K562 (cell line): ENCODE data around the gene CTSW. TPM values are rescaled to one million over a fixed set of nuclear protein-coding genes. Genes with fewer than 3 reads are reported as not detected.

Source experiments
- NR3C1 ChIP-seq: sonication (generic); formaldehyde crosslinking; IDR thresholded peaks from 2 replicates; pipeline ENCODE4 v1.8.1; 2022; ENCODE audit warnings: missing genetic modification reagents
- REST ChIP-seq, 2 experiments: fragments of 450-650 bp; formaldehyde crosslinking in 1 of 2; IDR thresholded peaks; 2 replicates each; pipeline versions ENCODE4 v1.4.0 to v1.6.1; 2014 to 2020; ENCODE audit warnings: mild to moderate bottlenecking in 2 of 2, borderline replicate concordance in 1 of 2, low read depth in 1 of 2
- SP1 ChIP-seq: sonication (generic); formaldehyde crosslinking; IDR thresholded peaks from 2 replicates; pipeline ENCODE4 v1.8.1; 2022; ENCODE audit warnings: mild to moderate bottlenecking, missing genetic modification reagents
- STAT5A ChIP-seq: IDR thresholded peaks from 2 replicates; pipeline ENCODE4 v1.6.1; 2012; ENCODE audit warnings: low read length, inconsistent platforms, borderline replicate concordance
- THRB ChIP-seq: fragments of 450-650 bp; formaldehyde crosslinking; conservative IDR thresholded peaks from 2 replicates; pipeline ENCODE4 v1.4.0; 2022; ENCODE audit warnings: mild to moderate bottlenecking, missing genetic modification characterization
- ZBTB17 ChIP-seq: fragments of 450-650 bp; formaldehyde crosslinking; IDR thresholded peaks from 2 replicates; pipeline ENCODE4 v1.4.0; 2020; ENCODE audit warnings: mild to moderate bottlenecking
- ZNF668 ChIP-seq: fragments of 250-450 bp; sonication (Bioruptor Pico); IDR thresholded peaks from 2 replicates; pipeline ENCODE4 v1.8.0; 2022; ENCODE audit warnings: mild to moderate bottlenecking, inconsistent platforms
- polyA plus RNA-seq, 8 experiments: library from polyadenylated mRNA; depleted of rRNA in 4 of 8; stranded (reverse) in 5 of 8; unstranded in 3 of 8; fragments of >200 nt; fragmentation: Nextera tagmentation in 2 of 8; fragmentation: Illumina TruSeq in 1 of 8; extraction: Ambion mirVana in 2 of 8; extraction: Trizol in 1 of 8; gene quantifications; 2 replicates each; pipeline versions ENCODE4 v1.2.1 to v1.2.3, GENCODE V29; 2011 to 2014; ENCODE audit warnings: inconsistent platforms in 1 of 8, missing spikeins in 1 of 8
- total RNA-seq, 7 experiments: library from RNA; depleted of rRNA in 6 of 7; stranded (reverse); fragments of >200 nt in 6 of 7; fragmentation: Illumina TruSeq in 2 of 7; extraction: Trizol in 2 of 7; gene quantifications; 2 replicates each; pipeline versions ENCODE4 v1.2.1 to v1.2.3, GENCODE V29; 2011 to 2021; ENCODE audit warnings: low replicate concordance in 1 of 7
- TF ChIP-seq, protein P1 (sequence below): fragments of 250-450 bp; sonication (Bioruptor Pico); IDR thresholded peaks from 2 replicates; pipeline ENCODE4 v1.5.0; 2021; ENCODE audit warnings: mild to moderate bottlenecking, moderate library complexity
- TF ChIP-seq, protein P2 (sequence below): fragments of 150-350 bp; IDR thresholded peaks from 2 replicates; pipeline ENCODE4 v1.6.1; 2014; ENCODE audit warnings: low read depth, mild to moderate bottlenecking, low read length, borderline replicate concordance

Gene CTSW
- total and polyA plus RNA-seq, 9 of the 15 experiments (the other 6 are each of a cell fraction or from before 2014, with no cell fraction given), result 0.04 TPM; not detected in 8

GRCh38 chr11:65856689-65857499 lies 22.7 kb upstream of the CTSW start (continued):
- TF ChIP-seq REST (IDR thresholded peaks at IDR 0.05; ENCODE audit: borderline replicate concordance) (peak; percentile 47; the same call in 1 of the 2 replicates), REST (CRISPR knock-in tag; IDR thresholded peaks at IDR 0.05; ENCODE audit: low read depth) (no peak), SP1 (CRISPR knock-in tag) (peak; percentile 91), NR3C1 (no peak), STAT5A (no peak), THRB (CRISPR knock-in tag) (peak; percentile 86), ZBTB17 (CRISPR knock-in tag) (0 out of 2 replicates have a peak, but pooled peaks have one; percentile 14), ZNF668 (CRISPR knock-in tag) (no peak)
- TF ChIP-seq, protein P1, sequence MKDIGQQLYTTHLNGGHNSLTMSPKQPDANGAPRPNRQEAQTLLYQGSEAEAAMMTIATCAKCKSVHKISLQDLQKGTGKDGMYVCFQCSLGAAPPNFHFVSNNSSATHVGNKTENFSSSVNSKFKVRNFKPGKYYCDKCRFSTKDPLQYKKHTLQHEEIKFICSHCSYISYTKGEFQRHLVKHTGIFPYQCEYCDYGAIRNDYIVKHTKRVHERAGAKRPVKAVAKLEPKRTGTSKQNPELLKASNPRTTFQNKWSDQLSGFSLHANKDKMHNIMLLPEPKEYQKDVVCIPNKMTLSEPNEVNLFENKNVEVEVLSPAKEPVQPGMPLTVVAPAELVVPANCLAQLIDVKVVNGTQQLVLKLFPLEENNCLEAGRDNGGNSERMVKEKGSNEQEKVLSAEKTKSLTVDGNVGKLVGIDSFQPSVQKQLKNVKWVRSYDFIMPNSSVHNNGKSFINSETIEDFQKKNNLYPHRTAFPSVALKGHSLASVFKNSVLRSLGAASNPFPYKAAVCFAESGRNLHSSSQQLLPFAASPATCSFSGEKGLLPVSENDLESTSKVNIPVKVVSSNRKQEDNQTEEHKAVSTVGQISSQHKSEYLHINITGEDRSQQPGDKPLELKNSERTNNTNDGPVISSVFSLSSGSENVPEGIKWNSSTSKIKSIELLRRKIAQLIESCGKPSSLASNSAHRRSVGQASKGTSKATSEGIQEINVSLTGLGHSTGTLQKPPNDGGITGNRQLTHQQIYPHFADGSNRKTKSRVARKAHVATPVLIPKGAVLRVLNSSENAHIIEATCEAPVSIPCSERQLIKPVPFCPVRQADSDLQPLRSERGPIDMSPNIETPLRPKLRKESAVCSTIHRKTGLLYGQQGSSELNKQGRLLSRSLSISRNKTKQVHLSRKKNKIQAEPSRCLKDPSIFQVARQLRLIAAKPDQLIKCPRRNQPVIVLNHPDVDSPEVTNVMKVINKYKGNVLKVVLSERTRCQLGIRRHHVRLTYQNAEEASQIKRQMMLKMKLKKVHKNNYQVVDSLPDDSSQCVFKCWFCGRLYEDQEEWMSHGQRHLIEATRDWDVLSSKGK (CRISPR knock-in tag), result no peak
- TF ChIP-seq, protein P2, sequence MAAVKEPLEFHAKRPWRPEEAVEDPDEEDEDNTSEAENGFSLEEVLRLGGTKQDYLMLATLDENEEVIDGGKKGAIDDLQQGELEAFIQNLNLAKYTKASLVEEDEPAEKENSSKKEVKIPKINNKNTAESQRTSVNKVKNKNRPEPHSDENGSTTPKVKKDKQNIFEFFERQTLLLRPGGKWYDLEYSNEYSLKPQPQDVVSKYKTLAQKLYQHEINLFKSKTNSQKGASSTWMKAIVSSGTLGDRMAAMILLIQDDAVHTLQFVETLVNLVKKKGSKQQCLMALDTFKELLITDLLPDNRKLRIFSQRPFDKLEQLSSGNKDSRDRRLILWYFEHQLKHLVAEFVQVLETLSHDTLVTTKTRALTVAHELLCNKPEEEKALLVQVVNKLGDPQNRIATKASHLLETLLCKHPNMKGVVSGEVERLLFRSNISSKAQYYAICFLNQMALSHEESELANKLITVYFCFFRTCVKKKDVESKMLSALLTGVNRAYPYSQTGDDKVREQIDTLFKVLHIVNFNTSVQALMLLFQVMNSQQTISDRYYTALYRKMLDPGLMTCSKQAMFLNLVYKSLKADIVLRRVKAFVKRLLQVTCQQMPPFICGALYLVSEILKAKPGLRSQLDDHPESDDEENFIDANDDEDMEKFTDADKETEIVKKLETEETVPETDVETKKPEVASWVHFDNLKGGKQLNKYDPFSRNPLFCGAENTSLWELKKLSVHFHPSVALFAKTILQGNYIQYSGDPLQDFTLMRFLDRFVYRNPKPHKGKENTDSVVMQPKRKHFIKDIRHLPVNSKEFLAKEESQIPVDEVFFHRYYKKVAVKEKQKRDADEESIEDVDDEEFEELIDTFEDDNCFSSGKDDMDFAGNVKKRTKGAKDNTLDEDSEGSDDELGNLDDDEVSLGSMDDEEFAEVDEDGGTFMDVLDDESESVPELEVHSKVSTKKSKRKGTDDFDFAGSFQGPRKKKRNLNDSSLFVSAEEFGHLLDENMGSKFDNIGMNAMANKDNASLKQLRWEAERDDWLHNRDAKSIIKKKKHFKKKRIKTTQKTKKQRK, result no peak
